ENCODE results near the gene BRF1. TPM values are rescaled to one million over a fixed set of nuclear protein-coding genes. Genes with fewer than 3 reads are reported as not detected.

Gene BRF1
- total and polyA plus RNA-seq, 2 donors (not counting 1 experiment from before 2014, with no cell fraction given) = 7.4 to 33.4 TPM

GRCh38 chr14:105309371-105309770, 8.6 kb upstream of the BRF1 start:
- no peaks in the 10 kb centered on the region for H3K36me3 ChIP-seq (ENCODE audit: control insufficient read depth, insufficient read depth, low read length)
- TF ChIP-seq CTCF (conservative IDR thresholded peaks at IDR 0.05 in 1 of 2, IDR thresholded peaks at IDR 0.05 in 1 of 2; ENCODE audit: low read depth in 1 of 2, low read length in 2 of 2) (no peak), EZH2 (IDR thresholded peaks at IDR 0.05; ENCODE audit: low read length, missing control alignments) (no peak)
- no peaks in the 10 kb centered on the region for H3K27me3 ChIP-seq (ENCODE audit: control insufficient read depth, insufficient read depth, low read length)
- no peaks in the 10 kb centered on the region for H3K79me2 ChIP-seq (ENCODE audit: control insufficient read depth, insufficient read depth, low read length)
- no peak overlapping the region for H3K4me2 ChIP-seq (ENCODE audit: extremely low read depth, insufficient read depth, low read length)
- no peak overlapping the region for H2AFZ ChIP-seq (ENCODE audit: low read length)
- H3K9ac ChIP-seq (ENCODE audit: insufficient read depth, low read length) = no peak overlapping the region
- no peaks in the 10 kb centered on the region for H4K20me1 ChIP-seq (ENCODE audit: control insufficient read depth, extremely low read depth, insufficient read depth, low read length)
- H3K9me3 ChIP-seq (ENCODE audit: control insufficient read depth, insufficient read depth, low read depth, low read length) = no peaks in the 10 kb centered on the region
- no peak for DNase-seq (ENCODE audit: low read depth in 2 of 2)
- H3K4me1 ChIP-seq (ENCODE audit: control insufficient read depth, extremely low read depth, insufficient read depth, low read length) = peaks cover 3% of the 10 kb centered on the region
- H3K27ac ChIP-seq (ENCODE audit: insufficient read depth, low read length) = no peak overlapping the region
- H3K4me3 ChIP-seq (replicated peaks in 1 of 4; ENCODE audit: control extremely low read depth in 1 of 4, insufficient read depth in 1 of 4, low read depth in 3 of 4, low read length in 4 of 4) = no peak overlapping the region

GRCh38 chr14:105307052-105307727, 6.4 kb upstream of the BRF1 start:
- Histone ChIP-seq H3K4me3 (replicated peaks in 1 of 4; ENCODE audit: control extremely low read depth in 1 of 4, insufficient read depth in 1 of 4, low read depth in 3 of 4, low read length in 4 of 4) (no peak overlapping the region), H3K4me2 (ENCODE audit: extremely low read depth, insufficient read depth, low read length) (no peak overlapping the region), H3K79me2 (ENCODE audit: control insufficient read depth, insufficient read depth, low read length) (no peaks in the 10 kb centered on the region), H3K27ac (ENCODE audit: insufficient read depth, low read length) (no peak overlapping the region), H3K9ac (ENCODE audit: insufficient read depth, low read length) (no peak overlapping the region), H3K4me1 (ENCODE audit: control insufficient read depth, extremely low read depth, insufficient read depth, low read length) (no peaks in the 10 kb centered on the region), H3K9me3 (ENCODE audit: control insufficient read depth, insufficient read depth, low read depth, low read length) (no peaks in the 10 kb centered on the region), H2AFZ (ENCODE audit: low read length) (no peak overlapping the region), H3K36me3 (ENCODE audit: control insufficient read depth, insufficient read depth, low read length) (no peaks in the 10 kb centered on the region), H3K27me3 (ENCODE audit: control insufficient read depth, insufficient read depth, low read length) (no peaks in the 10 kb centered on the region), H4K20me1 (ENCODE audit: control insufficient read depth, extremely low read depth, insufficient read depth, low read length) (no peaks in the 10 kb centered on the region)
- TF ChIP-seq EZH2 (IDR thresholded peaks at IDR 0.05; ENCODE audit: low read length, missing control alignments) (no peak), CTCF (conservative IDR thresholded peaks at IDR 0.05 in 1 of 2, IDR thresholded peaks at IDR 0.05 in 1 of 2; ENCODE audit: low read depth in 1 of 2, low read length in 2 of 2) (no peak)
- no peak for DNase-seq (ENCODE audit: low read depth in 2 of 2)

GRCh38 chr14:105305791-105306190, 5.0 kb upstream of the BRF1 start:
- Histone ChIP-seq H3K36me3 (ENCODE audit: control insufficient read depth, insufficient read depth, low read length) (no peaks in the 10 kb centered on the region), H3K9ac (ENCODE audit: insufficient read depth, low read length) (no peak overlapping the region), H2AFZ (ENCODE audit: low read length) (no peak overlapping the region), H4K20me1 (ENCODE audit: control insufficient read depth, extremely low read depth, insufficient read depth, low read length) (no peaks in the 10 kb centered on the region), H3K27ac (ENCODE audit: insufficient read depth, low read length) (no peak overlapping the region), H3K4me3 (replicated peaks in 1 of 4; ENCODE audit: control extremely low read depth in 1 of 4, insufficient read depth in 1 of 4, low read depth in 3 of 4, low read length in 4 of 4) (no peak overlapping the region), H3K27me3 (ENCODE audit: control insufficient read depth, insufficient read depth, low read length) (no peaks in the 10 kb centered on the region), H3K79me2 (ENCODE audit: control insufficient read depth, insufficient read depth, low read length) (no peaks in the 10 kb centered on the region), H3K4me2 (ENCODE audit: extremely low read depth, insufficient read depth, low read length) (no peak overlapping the region), H3K9me3 (ENCODE audit: control insufficient read depth, insufficient read depth, low read depth, low read length) (no peaks in the 10 kb centered on the region), H3K4me1 (ENCODE audit: control insufficient read depth, extremely low read depth, insufficient read depth, low read length) (no peaks in the 10 kb centered on the region)
- no peak for DNase-seq (ENCODE audit: low read depth in 2 of 2)
- TF ChIP-seq CTCF (conservative IDR thresholded peaks at IDR 0.05 in 1 of 2, IDR thresholded peaks at IDR 0.05 in 1 of 2; ENCODE audit: low read depth in 1 of 2, low read length in 2 of 2) (no peak), EZH2 (IDR thresholded peaks at IDR 0.05; ENCODE audit: low read length, missing control alignments) (no peak)

All from fibroblast of lung (primary cell).